ENCODE measurements around the gene TVP23C.

- TF ChIP-seq CTCF (IDR thresholded peaks at IDR 0.05) (no peak), ZFX (IDR thresholded peaks at IDR 0.05; ENCODE audit: borderline replicate concordance) (no peak)
Observed at GRCh38 chr17:15513856-15514459, 49.3 kb downstream of the TVP23C start.

All from 22Rv1 (cell line).